A673 (cell line): ENCODE measurements around the gene DAB1. TPM values are rescaled to one million over a fixed set of nuclear protein-coding genes. Genes with fewer than 3 reads are reported as not detected.

ENCODE experiments used
- BruUV-seq: library from RNA; stranded (reverse); fragments of 400-500 nt; replicated peaks from 2 replicates; lab custom pipeline; 2021; lab: Mats Ljungman, UMichigan
- CTCF ChIA-PET: fragments of 300-600 bp; sonication (Branson Sonifier 250); formaldehyde crosslinking; loops from one replicate; lab custom pipeline; 2022; ENCODE audit warnings: antibody characterized with exemption; lab: Charles Lee
- POLR2A ChIA-PET: fragments of 300-600 bp; sonication (Branson Sonifier 250); formaldehyde crosslinking; loops from one replicate; lab custom pipeline; 2022; ENCODE audit warnings: antibody characterized with exemption; ENCODE audit not compliant: low non-redundant PET; lab: Charles Lee
- DNase-seq: peaks from one replicate; pipeline ENCODE4 v3.0.0-alpha.2; 2015; ENCODE audit warnings: low spot score
- H3K27ac ChIP-seq: fragments of 200-600 bp; sonication (generic); 2 replicates; pipeline ENCODE4 v1.5.1; 2016; ENCODE audit warnings: mixed run types, low read depth, mild to moderate bottlenecking, mixed read lengths, antibody characterized with exemption, low read length; ENCODE audit not compliant: poor library complexity, severe bottlenecking
- H3K27me3 ChIP-seq: fragments of 200-600 bp; sonication (generic); replicated peaks from 2 replicates; pipeline ENCODE4 v1.6.1; 2017; ENCODE audit warnings: mixed run types, low read depth, mild to moderate bottlenecking, mixed read lengths, antibody characterized with exemption, low read length; ENCODE audit not compliant: insufficient read depth, poor library complexity
- H3K36me3 ChIP-seq: fragments of 200-600 bp; sonication (generic); 2 replicates; pipeline ENCODE4 v1.6.1; 2016; ENCODE audit warnings: mixed run types, mild to moderate bottlenecking, mixed read lengths, antibody characterized with exemption, low read length; ENCODE audit not compliant: insufficient read depth, poor library complexity, severe bottlenecking
- H3K4me1 ChIP-seq: fragments of 200-600 bp; sonication (generic); 2 replicates; pipeline ENCODE4 v1.6.1; 2017; ENCODE audit warnings: mixed run types, mild to moderate bottlenecking, mixed read lengths, antibody characterized with exemption, low read length; ENCODE audit not compliant: insufficient read depth, poor library complexity, severe bottlenecking
- H3K4me3 ChIP-seq: fragments of 200-600 bp; sonication (generic); 2 replicates; pipeline ENCODE4 v1.5.1; 2016; ENCODE audit warnings: low read depth, mixed run types, mild to moderate bottlenecking, mixed read lengths, low read length; ENCODE audit not compliant: poor library complexity, severe bottlenecking
- H3K9me3 ChIP-seq: fragments of 200-600 bp; sonication (generic); 2 replicates; pipeline ENCODE4 v1.6.1; 2016; ENCODE audit warnings: mixed run types, low read depth, mild to moderate bottlenecking, mixed read lengths, antibody characterized with exemption, low read length; ENCODE audit not compliant: poor library complexity, severe bottlenecking
- CTCF ChIP-seq: fragments of 300-800, 200-600 bp; sonication (generic); conservative IDR thresholded peaks from 2 replicates; pipeline ENCODE4 v1.5.1; 2017; ENCODE audit warnings: low read depth, mild to moderate bottlenecking, antibody characterized with exemption, low read length, moderate library complexity, mixed read lengths
- EZH2 ChIP-seq: fragments of 200-600 bp; sonication (generic); IDR thresholded peaks from 2 replicates; pipeline ENCODE4 v1.6.1; 2017; ENCODE audit warnings: borderline replicate concordance, low read depth, mild to moderate bottlenecking, mixed read lengths, antibody characterized with exemption, low read length; ENCODE audit not compliant: poor library complexity, severe bottlenecking
- intact Hi-C: fragments of 100-400 bp; cut with micrococcal nuclease; formaldehyde crosslinking; loops from one replicate; pipeline ENCODE4 v1.10.0; 2022; ENCODE audit not compliant: unreplicated experiment
- total RNA-seq: library from RNA; stranded (reverse); gene quantifications from 2 replicates; pipeline ENCODE4 v1.2.3, GENCODE V29; 2021

The DAB1 gene
- total RNA-seq, 1 experiment from 2014 or later = 112 TPM

GRCh38 chr1:57321776-57322175 lies 102.1 kb downstream of the DAB1 start:
- H3K36me3 ChIP-seq = peaks cover 3% of the 10 kb centered on the region
- CTCF ChIA-PET = no interaction called here
- no peaks in the 10 kb centered on the region for H3K9me3 ChIP-seq

GRCh38 chr1:57319791-57320190 lies 104.1 kb downstream of the DAB1 start:
- intact Hi-C loops = no loop called here
- Histone ChIP-seq H3K9me3 (no peaks in the 10 kb centered on the region), H3K4me1 (peaks cover 18% of the 10 kb centered on the region), H3K36me3 (peaks cover 3% of the 10 kb centered on the region), H3K4me3 (no peak overlapping the region), H3K27me3 (no peaks in the 10 kb centered on the region), H3K27ac (no peak overlapping the region)
- POLR2A ChIA-PET = no interaction called here
- CTCF ChIA-PET = no interaction called here
- BruUV-seq = no TSS peak
- no peak for DNase-seq
- TF ChIP-seq EZH2 (no peak), CTCF (no peak)

More at GRCh38 chr1:57321776-57322175, 102.1 kb downstream of the DAB1 start:
- Histone ChIP-seq H3K4me3 (no peak overlapping the region), H3K27ac (no peak overlapping the region), H3K4me1 (peaks cover 18% of the 10 kb centered on the region), H3K27me3 (no peaks in the 10 kb centered on the region)
- POLR2A ChIA-PET = no interaction called here
- DNase-seq = no peak
- TF ChIP-seq CTCF (no peak), EZH2 (no peak)
- intact Hi-C loops = no loop called here
- no TSS peak for BruUV-seq

GRCh38 chr1:57319165-57319564 lies 104.7 kb downstream of the DAB1 start:
- POLR2A ChIA-PET = no interaction called here
- BruUV-seq = no TSS peak
- intact Hi-C loops = no loop called here
- no peak overlapping the region for H3K4me3 ChIP-seq
- H3K27ac ChIP-seq = no peak overlapping the region
- no peaks in the 10 kb centered on the region for H3K27me3 ChIP-seq
- CTCF ChIA-PET = no interaction called here
- H3K9me3 ChIP-seq = no peaks in the 10 kb centered on the region
- no peak for TF ChIP-seq EZH2
- no peak for TF ChIP-seq CTCF
- peak; percentile 50 for DNase-seq
- peaks cover 3% of the 10 kb centered on the region for H3K36me3 ChIP-seq
- peaks cover 18% of the 10 kb centered on the region for H3K4me1 ChIP-seq
